ENCODE measurements around the gene C12orf60. TPM values are rescaled to one million over a fixed set of nuclear protein-coding genes. Genes with fewer than 3 reads are reported as not detected.

The C12orf60 gene
- polyA plus RNA-seq, 2 of the 4 experiments (the other 2 are of a cell fraction): 2.4 to 5.5 TPM

DNA sequence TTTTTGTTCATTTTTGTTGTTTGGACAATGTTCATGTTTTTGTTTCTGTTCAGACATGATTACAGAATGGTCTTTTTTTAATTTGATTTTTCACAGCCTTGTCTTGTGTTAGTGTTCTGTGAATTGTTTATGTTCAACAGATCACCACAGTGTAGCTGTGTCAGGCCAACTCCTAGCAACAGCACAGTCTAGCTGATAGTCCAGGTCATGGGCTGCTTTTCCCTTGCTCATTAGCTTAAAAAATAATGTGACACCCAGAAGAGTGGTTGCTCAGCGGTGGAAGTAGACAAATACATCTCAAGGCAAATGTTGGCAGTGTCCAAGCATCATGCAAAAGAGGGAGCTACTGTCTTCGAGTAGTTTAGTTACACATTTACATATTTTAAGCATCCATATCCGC, 22.6 kb upstream of the C12orf60 start:
- WGBS (ENCODE audit: missing lambda C conversion rate): 77% methylated on average over 3 of the region's 3 CpGs
- no peak for DNase-seq (ENCODE audit: low read depth in 1 of 2, low spot score in 1 of 2)
- H3K9me3 ChIP-seq: no peaks in the 10 kb centered on the region
- H3K4me3 ChIP-seq: no peak overlapping the region
- no peak for TF ChIP-seq RNF2 (IDR thresholded peaks at IDR 0.05; ENCODE audit: borderline replicate concordance, low read depth)
- TF ChIP-seq POLR2A (IDR thresholded peaks at IDR 0.05; ENCODE audit: low read length): no peak
- no peak for TF ChIP-seq ATOH8 (CRISPR knock-in tag; IDR thresholded peaks at IDR 0.05; ENCODE audit: low read depth)
- TF ChIP-seq HOXB13 (CRISPR knock-in tag; IDR thresholded peaks at IDR 0.05; ENCODE audit: low read depth): no peak
- TF ChIP-seq ZFP36 (IDR thresholded peaks at IDR 0.05; ENCODE audit: borderline replicate concordance, partially characterized antibody): no peak
- no peak for TF ChIP-seq MYC (IDR thresholded peaks at IDR 0.05; ENCODE audit: borderline replicate concordance, low read length)
- no peak for TF ChIP-seq E2F6 (IDR thresholded peaks at IDR 0.05; ENCODE audit: borderline replicate concordance, low read depth)
- no peak for FAIRE-seq
- H3K27ac ChIP-seq: no peak overlapping the region
- ATAC-seq: 0 out of 6 replicates have a peak, but pooled peaks of 1 of the 2 experiments have one; percentile 13
- POLR2A ChIA-PET: interaction anchor here (1.9 kb wide), 1 partner anchor 10 kb away, joined by 13 read pairs; a partner anchor contains a TSS
- CTCF ChIA-PET: interaction anchor here (1.0 to 2.3 kb wide), 3 partner anchors 12 to 441 kb away, joined by 3 to 6 read pairs (median 6); partner anchors contain the start of gene RERG
- no peak overlapping the region for H3K4me2 ChIP-seq
- H3K4me1 ChIP-seq: peaks cover 17% of the 10 kb centered on the region

DNA sequence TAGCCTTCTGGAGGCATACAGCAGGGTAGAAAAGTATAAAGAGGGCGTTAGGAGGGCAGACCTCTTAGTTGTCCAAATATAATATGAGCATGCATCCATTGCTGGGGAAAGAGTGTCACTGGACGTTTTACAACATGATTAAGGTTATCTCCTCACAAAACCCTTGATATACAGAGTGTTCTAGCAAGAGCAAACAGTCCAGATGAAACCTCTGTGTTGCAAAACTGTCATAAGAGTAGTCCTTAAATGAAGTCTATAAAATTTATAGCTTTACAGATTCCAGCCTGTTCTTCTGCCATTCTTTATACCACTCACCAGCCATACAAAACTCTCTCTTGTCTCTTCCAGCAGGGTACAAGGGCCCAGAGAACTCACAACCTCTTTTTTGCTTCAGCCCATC, 21.9 kb upstream of the C12orf60 start:
- Histone ChIP-seq H3K9me3 (no peaks in the 10 kb centered on the region), H3K4me3 (no peak overlapping the region), H3K27ac (no peak overlapping the region), H3K4me2 (no peak overlapping the region), H3K4me1 (peaks cover 10% of the 10 kb centered on the region)
- CTCF ChIA-PET: interaction anchor here (0.6 to 1.7 kb wide), 5 partner anchors 11 to 440 kb away, joined by 3 to 6 read pairs (median 4); partner anchors contain the start of gene RERG
- 38% methylated on average over 2 of the region's 2 CpGs for WGBS (ENCODE audit: missing lambda C conversion rate)
- ATAC-seq: no peak; a peak in 1 of 6 replicates
- DNase-seq (ENCODE audit: low read depth in 1 of 2, low spot score in 1 of 2): no peak
- POLR2A ChIA-PET: interaction anchor here (1.2 to 1.9 kb wide), 3 partner anchors 8 to 22 kb away, joined by 4 to 13 read pairs (median 4); partner anchors contain the start of genes C12orf60 and WBP11
- FAIRE-seq: no peak
- TF ChIP-seq, protein P1, sequence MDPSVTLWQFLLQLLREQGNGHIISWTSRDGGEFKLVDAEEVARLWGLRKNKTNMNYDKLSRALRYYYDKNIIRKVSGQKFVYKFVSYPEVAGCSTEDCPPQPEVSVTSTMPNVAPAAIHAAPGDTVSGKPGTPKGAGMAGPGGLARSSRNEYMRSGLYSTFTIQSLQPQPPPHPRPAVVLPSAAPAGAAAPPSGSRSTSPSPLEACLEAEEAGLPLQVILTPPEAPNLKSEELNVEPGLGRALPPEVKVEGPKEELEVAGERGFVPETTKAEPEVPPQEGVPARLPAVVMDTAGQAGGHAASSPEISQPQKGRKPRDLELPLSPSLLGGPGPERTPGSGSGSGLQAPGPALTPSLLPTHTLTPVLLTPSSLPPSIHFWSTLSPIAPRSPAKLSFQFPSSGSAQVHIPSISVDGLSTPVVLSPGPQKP (IDR thresholded peaks at IDR 0.05; ENCODE audit: low read depth, low read length): no peak
- no peak for TF ChIP-seq EHF (CRISPR knock-in tag; IDR thresholded peaks at IDR 0.05)
- TF ChIP-seq MAX (IDR thresholded peaks at IDR 0.05): no peak
- TF ChIP-seq HDAC2 (IDR thresholded peaks at IDR 0.05): no peak
- no peak for TF ChIP-seq HOXB5 (CRISPR knock-in tag; IDR thresholded peaks at IDR 0.05)
- no peak for TF ChIP-seq CHD4 (IDR thresholded peaks at IDR 0.05; ENCODE audit: borderline replicate concordance)
- no peak for TF ChIP-seq CBX8 (IDR thresholded peaks at IDR 0.05)
- TF ChIP-seq RFX5 (IDR thresholded peaks at IDR 0.05): no peak
- no peak for TF ChIP-seq TFCP2L1 (CRISPR knock-in tag; IDR thresholded peaks at IDR 0.05)
- TF ChIP-seq ESRRA (IDR thresholded peaks at IDR 0.05; ENCODE audit: borderline replicate concordance, low read length): no peak
- TF ChIP-seq NPAS2 (CRISPR knock-in tag; IDR thresholded peaks at IDR 0.05; ENCODE audit: borderline replicate concordance): no peak
- TF ChIP-seq POLR2AphosphoS2 (conservative IDR thresholded peaks at IDR 0.05; ENCODE audit: low read length): no peak
- no peak for TF ChIP-seq FOSL2 (IDR thresholded peaks at IDR 0.05)
- TF ChIP-seq FOSL2 (CRISPR knock-in tag; IDR thresholded peaks at IDR 0.05): no peak
- no peak for TF ChIP-seq JUNB (IDR thresholded peaks at IDR 0.05)
- no peak for TF ChIP-seq ZSCAN20 (CRISPR knock-in tag; IDR thresholded peaks at IDR 0.05)

- H3K27ac ChIP-seq: no peak overlapping the region
- TF ChIP-seq CEBPB (IDR thresholded peaks at IDR 0.05) (no peak), POLR2AphosphoS2 (conservative IDR thresholded peaks at IDR 0.05; ENCODE audit: low read length) (no peak), HDAC2 (IDR thresholded peaks at IDR 0.05) (no peak), SMC3 (IDR thresholded peaks at IDR 0.05) (no peak), RCOR1 (IDR thresholded peaks at IDR 0.05; ENCODE audit: low read depth, low read length) (no peak), MAX (IDR thresholded peaks at IDR 0.05) (no peak), EP300 (IDR thresholded peaks at IDR 0.05) (no peak), JUNB (IDR thresholded peaks at IDR 0.05) (no peak), TFCP2L1 (CRISPR knock-in tag; IDR thresholded peaks at IDR 0.05) (no peak), E2F6 (IDR thresholded peaks at IDR 0.05; ENCODE audit: borderline replicate concordance, low read depth) (no peak), FOSL2 (IDR thresholded peaks at IDR 0.05) (no peak), FOSL2 (CRISPR knock-in tag; IDR thresholded peaks at IDR 0.05) (no peak), RARB (CRISPR knock-in tag; IDR thresholded peaks at IDR 0.05) (no peak), GATA3 (IDR thresholded peaks at IDR 0.05; ENCODE audit: borderline replicate concordance) (no peak), ZSCAN20 (CRISPR knock-in tag; IDR thresholded peaks at IDR 0.05) (no peak)
- TF ChIP-seq, protein P2, sequence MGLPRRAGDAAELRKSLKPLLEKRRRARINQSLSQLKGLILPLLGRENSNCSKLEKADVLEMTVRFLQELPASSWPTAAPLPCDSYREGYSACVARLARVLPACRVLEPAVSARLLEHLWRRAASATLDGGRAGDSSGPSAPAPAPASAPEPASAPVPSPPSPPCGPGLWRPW (IDR thresholded peaks at IDR 0.05): no peak
- H3K4me2 ChIP-seq: no peak overlapping the region
- FAIRE-seq: no peak
- ATAC-seq: no peak
- no peaks in the 10 kb centered on the region for H3K4me1 ChIP-seq
- no peak overlapping the region for H3K4me3 ChIP-seq
- no peaks in the 10 kb centered on the region for H3K9me3 ChIP-seq
- ChIA-PET CTCF (interaction anchor here (1.3 to 1.6 kb wide), 2 partner anchors 43 to 213 kb away, joined by 4 read pairs; no protein-coding TSS in a partner anchor), POLR2A (interaction anchor here (1.2 to 1.3 kb wide), 2 partner anchors 9 to 21 kb away, joined by 4 read pairs; partner anchors contain the start of genes C12orf60 and WBP11)
- DNase-seq (ENCODE audit: low read depth in 1 of 2, low spot score in 1 of 2): no peak
Observed at GRCh38 chr12:14782756-14783155, 20.7 kb upstream of the C12orf60 start.
